GM23338 (cell line): Measurements from ENCODE around the gene SSTR5. TPM values are rescaled to one million over a fixed set of nuclear protein-coding genes. Genes with fewer than 3 reads are reported as not detected.

Experiments
- ATAC-seq: fragments of 200-7000 bp; cut with Tn5 transposase; 3 replicates; pipeline ENCODE4 v1.9.1; 2020
- DNase-seq: peaks from one replicate; pipeline ENCODE4 v3.0.0-alpha.2; 2015; ENCODE audit warnings: low spot score
- H2AFZ ChIP-seq: fragments of 200-600 bp; sonication (generic); 2 replicates; pipeline ENCODE4 v1.8.0; 2016; ENCODE audit warnings: antibody characterized with exemption, mild to moderate bottlenecking, moderate library complexity
- H3F3A ChIP-seq: fragments of 200-600 bp; sonication (generic); replicated peaks from 2 replicates; pipeline ENCODE4 v1.8.0; 2017; ENCODE audit warnings: antibody characterized with exemption, mixed run types, low read depth
- H3K27ac ChIP-seq: fragments of 200-600 bp; sonication (generic); 2 replicates; pipeline ENCODE4 v1.6.1; 2016; ENCODE audit warnings: low read depth
- H3K27me3 ChIP-seq: fragments of 200-600 bp; sonication (generic); 2 replicates; pipeline ENCODE4 v1.8.0; 2016; ENCODE audit warnings: mild to moderate bottlenecking, mixed run types, moderate library complexity; ENCODE audit not compliant: insufficient read depth
- H3K36me3 ChIP-seq: fragments of 200-600 bp; sonication (generic); 2 replicates; pipeline ENCODE4 v1.8.0; 2016; ENCODE audit warnings: mild to moderate bottlenecking; ENCODE audit not compliant: insufficient read depth
- H3K4me1 ChIP-seq: fragments of 200-600 bp; sonication (generic); 2 replicates; pipeline ENCODE4 v1.8.0; 2016; ENCODE audit warnings: mild to moderate bottlenecking, moderate library complexity; ENCODE audit not compliant: insufficient read depth
- H3K4me2 ChIP-seq: fragments of 200-600 bp; sonication (generic); 2 replicates; pipeline ENCODE4 v1.7.1; 2017; ENCODE audit warnings: mixed run types
- H3K4me3 ChIP-seq: fragments of 200-600 bp; sonication (generic); 2 replicates; pipeline ENCODE4 v1.6.1; 2016; ENCODE audit warnings: mixed run types
- H3K79me2 ChIP-seq: fragments of 200-600 bp; sonication (generic); replicated peaks from 2 replicates; pipeline ENCODE4 v1.8.0; 2017; ENCODE audit warnings: mild to moderate bottlenecking; ENCODE audit not compliant: insufficient read depth
- H3K9me2 ChIP-seq: fragments of 200-600 bp; sonication (generic); 2 replicates; pipeline ENCODE4 v1.8.0; 2017; ENCODE audit not compliant: insufficient read depth
- H4K20me1 ChIP-seq: fragments of 200-600 bp; sonication (generic); replicated peaks from 2 replicates; pipeline ENCODE4 v1.8.0; 2017; ENCODE audit warnings: mild to moderate bottlenecking; ENCODE audit not compliant: insufficient read depth
- H3K27ac Mint-ChIP-seq: 2 replicates; pipeline ENCODE4 v1.8.0; 2020; ENCODE audit warnings: inconsistent platforms, mild to moderate bottlenecking, moderate library complexity, mixed read lengths
- H3K27me3 Mint-ChIP-seq: 3 replicates; pipeline ENCODE4 v1.8.0; 2022; ENCODE audit warnings: low read depth, mild to moderate bottlenecking, moderate library complexity, mixed read lengths, inconsistent platforms; ENCODE audit not compliant: insufficient read depth, poor library complexity
- H3K36me3 Mint-ChIP-seq: 3 replicates; pipeline ENCODE4 v1.8.0; 2021; ENCODE audit warnings: low read depth, mild to moderate bottlenecking, inconsistent platforms, moderate library complexity, mixed read lengths
- H3K4me1 Mint-ChIP-seq: 3 replicates; pipeline ENCODE4 v1.8.0; 2020; ENCODE audit warnings: mild to moderate bottlenecking, inconsistent platforms, mixed read lengths
- H3K4me3 Mint-ChIP-seq: 3 replicates; pipeline ENCODE4 v1.8.0; 2021; ENCODE audit warnings: moderate library complexity, mild to moderate bottlenecking, inconsistent platforms, mixed read lengths
- H3K9me3 Mint-ChIP-seq: 3 replicates; pipeline ENCODE4 v1.8.0; 2020; ENCODE audit warnings: moderate library complexity, mild to moderate bottlenecking, inconsistent platforms, mixed read lengths
- CREB1 ChIP-seq: fragments of 250-450 bp; sonication (Bioruptor Pico); IDR thresholded peaks from 2 replicates; pipeline ENCODE4 v1.5.0; 2020; ENCODE audit warnings: low read depth, mild to moderate bottlenecking, moderate library complexity
- EZH2 ChIP-seq: fragments of 200-600 bp; sonication (generic); IDR thresholded peaks from one replicate; pipeline ENCODE4 v1.8.0; 2017; ENCODE audit warnings: antibody characterized with exemption, mild to moderate bottlenecking, low read depth; ENCODE audit not compliant: unreplicated experiment
- EZH2phosphoT487 ChIP-seq: fragments of 200-600 bp; sonication (generic); IDR thresholded peaks from one replicate; pipeline ENCODE4 v1.8.1; 2018; ENCODE audit warnings: antibody characterized with exemption; ENCODE audit not compliant: unreplicated experiment
- JUNB ChIP-seq: IDR thresholded peaks from one replicate; pipeline ENCODE4 v1.6.1; 2016; ENCODE audit warnings: antibody characterized with exemption; ENCODE audit not compliant: unreplicated experiment
- NANOG ChIP-seq: IDR thresholded peaks from 2 replicates; pipeline ENCODE4 v1.6.1; 2016; ENCODE audit warnings: antibody characterized with exemption, borderline replicate concordance
- POLR2AphosphoS5 ChIP-seq: IDR thresholded peaks from 2 replicates; pipeline ENCODE4 v1.6.1; 2016; ENCODE audit warnings: antibody characterized with exemption, low read depth
- STAT1 ChIP-seq: IDR thresholded peaks from one replicate; pipeline ENCODE4 v1.6.1; 2016; ENCODE audit warnings: antibody characterized with exemption; ENCODE audit not compliant: unreplicated experiment
- ZNF114 ChIP-seq: fragments of 250-450 bp; sonication (Bioruptor Pico); IDR thresholded peaks from 2 replicates; pipeline ENCODE4 v1.5.0; 2020; ENCODE audit warnings: mild to moderate bottlenecking, moderate library complexity
- ZNF331 ChIP-seq: fragments of 250-450 bp; sonication (Bioruptor Pico); IDR thresholded peaks from 2 replicates; pipeline ENCODE4 v1.5.0; 2020; ENCODE audit warnings: low read depth, mild to moderate bottlenecking, moderate library complexity
- polyA plus RNA-seq: library from polyadenylated mRNA; unstranded; fragments of >200 nt; fragmentation: Nextera tagmentation; extraction: Ambion mirVana; gene quantifications from 2 replicates; pipeline ENCODE4 v1.2.1, GENCODE V29; 2016
- total RNA-seq: library from RNA; depleted of rRNA; stranded (reverse); fragments of >200 nt; shearing (Covaris generic); gene quantifications from 2 replicates; pipeline ENCODE4 v1.2.3, GENCODE V29; 2014
- TF ChIP-seq, protein P1 (sequence below), 2 experiments: fragments of 200-600 bp in 1 of 2; sonication (generic) in 1 of 2; conservative IDR thresholded peaks; 2 replicates each; pipeline versions ENCODE4 v1.5.1 to v1.6.1; 2016 to 2017; ENCODE audit warnings: antibody characterized with exemption in 2 of 2, low read depth in 2 of 2, mild to moderate bottlenecking in 2 of 2, moderate library complexity in 1 of 2
- TF ChIP-seq, protein P2 (sequence below): fragments of 250-450 bp; sonication (Bioruptor Pico); IDR thresholded peaks from 2 replicates; pipeline ENCODE4 v1.5.0; 2020; ENCODE audit warnings: mild to moderate bottlenecking, moderate library complexity
- TF ChIP-seq, protein P3 (sequence below): IDR thresholded peaks from one replicate; pipeline ENCODE4 v1.6.1; 2018; ENCODE audit warnings: antibody characterized with exemption; ENCODE audit not compliant: unreplicated experiment
- TF ChIP-seq, protein P4 (sequence below): IDR thresholded peaks from 2 replicates; pipeline ENCODE4 v1.6.1; 2016; ENCODE audit warnings: antibody characterized with exemption

SSTR5 gene
- total and polyA plus RNA-seq, 2 experiments from 2014 or later, result 0.60 to 1.0 TPM

DNA sequence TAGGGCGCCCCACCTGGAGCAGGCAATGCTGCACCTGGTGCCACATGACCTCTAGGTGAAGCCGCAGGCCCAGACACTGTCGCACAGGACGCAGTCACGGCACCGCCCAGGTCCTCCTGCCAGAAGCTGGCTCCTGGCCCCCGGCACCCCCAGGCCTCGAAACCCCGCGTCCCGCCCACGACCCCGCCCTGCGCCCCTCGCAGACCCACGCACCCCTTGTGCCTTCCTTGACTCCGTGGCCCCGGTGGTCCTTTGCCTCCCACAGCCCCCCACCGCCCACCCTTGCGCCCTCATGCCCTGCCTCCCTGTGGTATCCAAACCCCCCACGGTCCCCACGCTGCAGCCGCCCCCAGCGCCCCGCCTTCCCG lies 29.8 kb downstream of the SSTR5 start:
- H3K79me2 ChIP-seq, result no peaks in the 10 kb centered on the region
- no peaks in the 10 kb centered on the region for H3K4me1 ChIP-seq
- H3K4me2 ChIP-seq, result no peak overlapping the region
- H3K27me3 Mint-ChIP-seq, result peaks cover 3% of the 10 kb centered on the region
- H3K36me3 Mint-ChIP-seq, result no peaks in the 10 kb centered on the region
- no peaks in the 10 kb centered on the region for H3K9me2 ChIP-seq
- H3K9me3 Mint-ChIP-seq, result no peaks in the 10 kb centered on the region
- peak; percentile 3; the same call in 1 of the 3 replicates for ATAC-seq
- H3F3A ChIP-seq, result 0 out of 2 replicates have a peak, but pooled peaks cover 4% of the 10 kb centered on the region
- H3K27me3 ChIP-seq, result no peaks in the 10 kb centered on the region
- no peak overlapping the region for H3K4me3 ChIP-seq
- no peak for DNase-seq
- no peak overlapping the region for H3K27ac Mint-ChIP-seq
- no peaks in the 10 kb centered on the region for H4K20me1 ChIP-seq
- H3K27ac ChIP-seq, result no peak overlapping the region
- no peaks in the 10 kb centered on the region for H3K4me1 Mint-ChIP-seq
- H3K36me3 ChIP-seq, result no peaks in the 10 kb centered on the region
- no peak overlapping the region for H3K4me3 Mint-ChIP-seq
- TF ChIP-seq NANOG, result no peak
- TF ChIP-seq EZH2phosphoT487, result no peak
- TF ChIP-seq CREB1, result no peak
- TF ChIP-seq ZNF331 (CRISPR knock-in tag), result no peak
- no peak for TF ChIP-seq ZNF114 (CRISPR knock-in tag)
- TF ChIP-seq, protein P1, sequence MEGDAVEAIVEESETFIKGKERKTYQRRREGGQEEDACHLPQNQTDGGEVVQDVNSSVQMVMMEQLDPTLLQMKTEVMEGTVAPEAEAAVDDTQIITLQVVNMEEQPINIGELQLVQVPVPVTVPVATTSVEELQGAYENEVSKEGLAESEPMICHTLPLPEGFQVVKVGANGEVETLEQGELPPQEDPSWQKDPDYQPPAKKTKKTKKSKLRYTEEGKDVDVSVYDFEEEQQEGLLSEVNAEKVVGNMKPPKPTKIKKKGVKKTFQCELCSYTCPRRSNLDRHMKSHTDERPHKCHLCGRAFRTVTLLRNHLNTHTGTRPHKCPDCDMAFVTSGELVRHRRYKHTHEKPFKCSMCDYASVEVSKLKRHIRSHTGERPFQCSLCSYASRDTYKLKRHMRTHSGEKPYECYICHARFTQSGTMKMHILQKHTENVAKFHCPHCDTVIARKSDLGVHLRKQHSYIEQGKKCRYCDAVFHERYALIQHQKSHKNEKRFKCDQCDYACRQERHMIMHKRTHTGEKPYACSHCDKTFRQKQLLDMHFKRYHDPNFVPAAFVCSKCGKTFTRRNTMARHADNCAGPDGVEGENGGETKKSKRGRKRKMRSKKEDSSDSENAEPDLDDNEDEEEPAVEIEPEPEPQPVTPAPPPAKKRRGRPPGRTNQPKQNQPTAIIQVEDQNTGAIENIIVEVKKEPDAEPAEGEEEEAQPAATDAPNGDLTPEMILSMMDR (conservative IDR thresholded peaks at IDR 0.05; ENCODE audit: low read depth in 2 of 2), result no peak
- TF ChIP-seq, protein P2, sequence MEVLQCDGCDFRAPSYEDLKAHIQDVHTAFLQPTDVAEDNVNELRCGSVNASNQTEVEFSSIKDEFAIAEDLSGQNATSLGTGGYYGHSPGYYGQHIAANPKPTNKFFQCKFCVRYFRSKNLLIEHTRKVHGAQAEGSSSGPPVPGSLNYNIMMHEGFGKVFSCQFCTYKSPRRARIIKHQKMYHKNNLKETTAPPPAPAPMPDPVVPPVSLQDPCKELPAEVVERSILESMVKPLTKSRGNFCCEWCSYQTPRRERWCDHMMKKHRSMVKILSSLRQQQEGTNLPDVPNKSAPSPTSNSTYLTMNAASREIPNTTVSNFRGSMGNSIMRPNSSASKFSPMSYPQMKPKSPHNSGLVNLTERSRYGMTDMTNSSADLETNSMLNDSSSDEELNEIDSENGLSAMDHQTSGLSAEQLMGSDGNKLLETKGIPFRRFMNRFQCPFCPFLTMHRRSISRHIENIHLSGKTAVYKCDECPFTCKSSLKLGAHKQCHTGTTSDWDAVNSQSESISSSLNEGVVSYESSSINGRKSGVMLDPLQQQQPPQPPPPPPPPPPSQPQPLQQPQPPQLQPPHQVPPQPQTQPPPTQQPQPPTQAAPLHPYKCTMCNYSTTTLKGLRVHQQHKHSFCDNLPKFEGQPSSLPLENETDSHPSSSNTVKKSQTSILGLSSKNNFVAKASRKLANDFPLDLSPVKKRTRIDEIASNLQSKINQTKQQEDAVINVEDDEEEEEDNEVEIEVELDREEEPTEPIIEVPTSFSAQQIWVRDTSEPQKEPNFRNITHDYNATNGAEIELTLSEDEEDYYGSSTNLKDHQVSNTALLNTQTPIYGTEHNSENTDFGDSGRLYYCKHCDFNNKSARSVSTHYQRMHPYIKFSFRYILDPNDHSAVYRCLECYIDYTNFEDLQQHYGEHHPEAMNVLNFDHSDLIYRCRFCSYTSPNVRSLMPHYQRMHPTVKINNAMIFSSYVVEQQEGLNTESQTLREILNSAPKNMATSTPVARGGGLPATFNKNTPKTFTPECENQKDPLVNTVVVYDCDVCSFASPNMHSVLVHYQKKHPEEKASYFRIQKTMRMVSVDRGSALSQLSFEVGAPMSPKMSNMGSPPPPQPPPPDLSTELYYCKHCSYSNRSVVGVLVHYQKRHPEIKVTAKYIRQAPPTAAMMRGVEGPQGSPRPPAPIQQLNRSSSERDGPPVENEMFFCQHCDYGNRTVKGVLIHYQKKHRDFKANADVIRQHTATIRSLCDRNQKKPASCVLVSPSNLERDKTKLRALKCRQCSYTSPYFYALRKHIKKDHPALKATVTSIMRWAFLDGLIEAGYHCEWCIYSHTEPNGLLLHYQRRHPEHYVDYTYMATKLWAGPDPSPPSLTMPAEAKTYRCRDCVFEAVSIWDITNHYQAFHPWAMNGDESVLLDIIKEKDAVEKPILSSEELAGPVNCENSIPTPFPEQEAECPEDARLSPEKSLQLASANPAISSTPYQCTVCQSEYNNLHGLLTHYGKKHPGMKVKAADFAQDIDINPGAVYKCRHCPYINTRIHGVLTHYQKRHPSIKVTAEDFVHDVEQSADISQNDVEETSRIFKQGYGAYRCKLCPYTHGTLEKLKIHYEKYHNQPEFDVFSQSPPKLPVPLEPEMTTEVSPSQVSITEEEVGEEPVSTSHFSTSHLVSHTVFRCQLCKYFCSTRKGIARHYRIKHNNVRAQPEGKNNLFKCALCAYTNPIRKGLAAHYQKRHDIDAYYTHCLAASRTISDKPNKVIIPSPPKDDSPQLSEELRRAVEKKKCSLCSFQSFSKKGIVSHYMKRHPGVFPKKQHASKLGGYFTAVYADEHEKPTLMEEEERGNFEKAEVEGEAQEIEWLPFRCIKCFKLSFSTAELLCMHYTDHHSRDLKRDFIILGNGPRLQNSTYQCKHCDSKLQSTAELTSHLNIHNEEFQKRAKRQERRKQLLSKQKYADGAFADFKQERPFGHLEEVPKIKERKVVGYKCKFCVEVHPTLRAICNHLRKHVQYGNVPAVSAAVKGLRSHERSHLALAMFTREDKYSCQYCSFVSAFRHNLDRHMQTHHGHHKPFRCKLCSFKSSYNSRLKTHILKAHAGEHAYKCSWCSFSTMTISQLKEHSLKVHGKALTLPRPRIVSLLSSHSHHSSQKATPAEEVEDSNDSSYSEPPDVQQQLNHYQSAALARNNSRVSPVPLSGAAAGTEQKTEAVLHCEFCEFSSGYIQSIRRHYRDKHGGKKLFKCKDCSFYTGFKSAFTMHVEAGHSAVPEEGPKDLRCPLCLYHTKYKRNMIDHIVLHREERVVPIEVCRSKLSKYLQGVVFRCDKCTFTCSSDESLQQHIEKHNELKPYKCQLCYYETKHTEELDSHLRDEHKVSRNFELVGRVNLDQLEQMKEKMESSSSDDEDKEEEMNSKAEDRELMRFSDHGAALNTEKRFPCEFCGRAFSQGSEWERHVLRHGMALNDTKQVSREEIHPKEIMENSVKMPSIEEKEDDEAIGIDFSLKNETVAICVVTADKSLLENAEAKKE (CRISPR knock-in tag), result no peak
- TF ChIP-seq, protein P3, sequence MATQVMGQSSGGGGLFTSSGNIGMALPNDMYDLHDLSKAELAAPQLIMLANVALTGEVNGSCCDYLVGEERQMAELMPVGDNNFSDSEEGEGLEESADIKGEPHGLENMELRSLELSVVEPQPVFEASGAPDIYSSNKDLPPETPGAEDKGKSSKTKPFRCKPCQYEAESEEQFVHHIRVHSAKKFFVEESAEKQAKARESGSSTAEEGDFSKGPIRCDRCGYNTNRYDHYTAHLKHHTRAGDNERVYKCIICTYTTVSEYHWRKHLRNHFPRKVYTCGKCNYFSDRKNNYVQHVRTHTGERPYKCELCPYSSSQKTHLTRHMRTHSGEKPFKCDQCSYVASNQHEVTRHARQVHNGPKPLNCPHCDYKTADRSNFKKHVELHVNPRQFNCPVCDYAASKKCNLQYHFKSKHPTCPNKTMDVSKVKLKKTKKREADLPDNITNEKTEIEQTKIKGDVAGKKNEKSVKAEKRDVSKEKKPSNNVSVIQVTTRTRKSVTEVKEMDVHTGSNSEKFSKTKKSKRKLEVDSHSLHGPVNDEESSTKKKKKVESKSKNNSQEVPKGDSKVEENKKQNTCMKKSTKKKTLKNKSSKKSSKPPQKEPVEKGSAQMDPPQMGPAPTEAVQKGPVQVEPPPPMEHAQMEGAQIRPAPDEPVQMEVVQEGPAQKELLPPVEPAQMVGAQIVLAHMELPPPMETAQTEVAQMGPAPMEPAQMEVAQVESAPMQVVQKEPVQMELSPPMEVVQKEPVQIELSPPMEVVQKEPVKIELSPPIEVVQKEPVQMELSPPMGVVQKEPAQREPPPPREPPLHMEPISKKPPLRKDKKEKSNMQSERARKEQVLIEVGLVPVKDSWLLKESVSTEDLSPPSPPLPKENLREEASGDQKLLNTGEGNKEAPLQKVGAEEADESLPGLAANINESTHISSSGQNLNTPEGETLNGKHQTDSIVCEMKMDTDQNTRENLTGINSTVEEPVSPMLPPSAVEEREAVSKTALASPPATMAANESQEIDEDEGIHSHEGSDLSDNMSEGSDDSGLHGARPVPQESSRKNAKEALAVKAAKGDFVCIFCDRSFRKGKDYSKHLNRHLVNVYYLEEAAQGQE, result no peak
- TF ChIP-seq POLR2AphosphoS5, result no peak
- no peak for TF ChIP-seq JUNB
- no peak for TF ChIP-seq STAT1
- no peak for TF ChIP-seq EZH2
- TF ChIP-seq, protein P4, sequence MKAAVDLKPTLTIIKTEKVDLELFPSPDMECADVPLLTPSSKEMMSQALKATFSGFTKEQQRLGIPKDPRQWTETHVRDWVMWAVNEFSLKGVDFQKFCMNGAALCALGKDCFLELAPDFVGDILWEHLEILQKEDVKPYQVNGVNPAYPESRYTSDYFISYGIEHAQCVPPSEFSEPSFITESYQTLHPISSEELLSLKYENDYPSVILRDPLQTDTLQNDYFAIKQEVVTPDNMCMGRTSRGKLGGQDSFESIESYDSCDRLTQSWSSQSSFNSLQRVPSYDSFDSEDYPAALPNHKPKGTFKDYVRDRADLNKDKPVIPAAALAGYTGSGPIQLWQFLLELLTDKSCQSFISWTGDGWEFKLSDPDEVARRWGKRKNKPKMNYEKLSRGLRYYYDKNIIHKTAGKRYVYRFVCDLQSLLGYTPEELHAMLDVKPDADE, result no peak
- H2AFZ ChIP-seq, result no peak overlapping the region
